Activated CD8-positive, alpha-beta memory T cell treated with anti-CD3 and anti-CD28 coated beads, Interleukin-2, amount 50 U/mL, for 24 hours (primary cell): ENCODE measurements around the gene C5orf46.
"Not testable (repeated sequence)": the region's sequence is repeated elsewhere in the genome, so short reads cannot be mapped to it uniquely, and the experiment has no call there.

Source experiments
- DNase-seq: peaks from one replicate; pipeline ENCODE4 v3.0.0-alpha.2; 2020; ENCODE audit errors: extremely low read depth

The C5orf46 gene

GRCh38 chr5:147895864-147896263 is 10.5 kb downstream of the C5orf46 start:
- no peak for DNase-seq

- DNase-seq = no peak
Measured at GRCh38 chr5:147893820-147894219, 12.5 kb downstream of the C5orf46 start.

- DNase-seq = no peak
Measured at GRCh38 chr5:147892696-147893296, 13.5 kb downstream of the C5orf46 start.

DNA sequence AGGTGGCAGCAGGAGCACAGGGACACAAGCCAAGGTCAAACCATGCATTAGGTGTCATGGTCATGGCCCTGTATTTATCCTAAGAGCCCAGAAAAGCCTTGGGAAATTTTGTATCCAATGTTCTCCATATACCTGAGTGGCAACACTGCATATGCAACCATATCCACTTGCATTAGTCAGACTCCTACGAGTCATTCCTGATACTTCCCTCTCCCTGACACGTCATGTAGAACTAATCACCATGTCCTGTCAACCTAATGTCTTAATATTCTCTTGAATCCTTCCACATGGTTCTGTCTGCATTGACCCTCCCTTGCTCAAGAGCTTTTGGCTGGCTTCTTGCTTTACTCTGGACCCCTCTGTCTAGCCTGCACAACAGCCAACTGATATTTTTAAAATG is 18.4 kb downstream of the C5orf46 start:
- no peak for DNase-seq

GRCh38 chr5:147887026-147887627 is 19.2 kb downstream of the C5orf46 start:
- DNase-seq = no peak

DNA sequence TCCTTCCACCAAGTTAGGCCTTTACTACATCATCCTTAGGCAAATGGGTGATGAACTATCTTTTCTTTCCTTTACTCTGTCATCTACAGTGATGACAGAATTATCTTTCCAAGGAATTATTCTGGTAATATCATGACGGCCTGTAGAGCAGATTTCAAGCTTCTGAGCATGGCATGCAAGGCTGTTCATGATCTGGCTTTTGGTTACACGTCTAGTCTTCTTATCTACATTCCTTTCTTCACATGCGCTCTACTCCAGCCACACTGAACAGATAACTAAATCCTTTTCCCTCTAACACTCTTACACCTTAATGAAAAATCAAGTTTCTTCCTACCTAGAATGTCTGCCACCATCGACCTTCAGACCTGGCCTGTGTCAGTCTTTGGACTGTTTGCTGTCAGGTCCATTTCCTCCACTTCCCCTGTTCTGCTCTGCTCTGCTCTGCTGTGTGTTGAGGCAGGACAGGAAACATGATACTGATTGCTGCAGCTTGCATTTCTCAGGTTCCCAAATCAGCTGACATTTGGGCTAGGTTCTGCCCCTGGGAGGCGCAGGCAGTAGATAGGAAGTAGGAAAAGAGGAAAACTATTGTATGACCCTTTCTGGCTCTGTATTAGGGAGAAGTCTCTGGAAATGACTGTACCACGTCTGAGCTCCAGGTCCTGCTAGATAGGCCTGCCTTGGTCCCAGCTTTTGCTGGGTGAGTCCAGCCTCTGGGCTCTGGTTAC is 23.6 kb downstream of the C5orf46 start:
- no peak for DNase-seq

DNA sequence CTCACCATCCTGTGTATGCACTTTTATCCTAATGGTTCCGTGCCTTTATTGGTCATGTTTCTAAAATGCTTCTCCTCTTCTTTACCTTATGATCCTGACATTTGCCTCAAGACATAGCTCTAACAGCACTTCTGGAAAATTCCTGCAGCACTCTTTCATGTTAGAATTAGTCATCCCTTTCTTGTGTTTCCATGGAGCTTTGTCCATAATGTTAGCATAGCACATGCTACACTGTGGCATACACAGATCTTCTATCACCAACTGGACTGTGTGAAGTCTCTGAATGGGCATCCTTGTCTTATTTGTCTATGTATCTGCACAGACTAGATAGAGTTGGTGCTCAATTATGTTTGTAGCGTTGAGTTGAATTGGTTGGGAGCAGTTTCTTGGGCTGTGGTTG is 25.9 kb downstream of the C5orf46 start:
- DNase-seq = no peak

DNA sequence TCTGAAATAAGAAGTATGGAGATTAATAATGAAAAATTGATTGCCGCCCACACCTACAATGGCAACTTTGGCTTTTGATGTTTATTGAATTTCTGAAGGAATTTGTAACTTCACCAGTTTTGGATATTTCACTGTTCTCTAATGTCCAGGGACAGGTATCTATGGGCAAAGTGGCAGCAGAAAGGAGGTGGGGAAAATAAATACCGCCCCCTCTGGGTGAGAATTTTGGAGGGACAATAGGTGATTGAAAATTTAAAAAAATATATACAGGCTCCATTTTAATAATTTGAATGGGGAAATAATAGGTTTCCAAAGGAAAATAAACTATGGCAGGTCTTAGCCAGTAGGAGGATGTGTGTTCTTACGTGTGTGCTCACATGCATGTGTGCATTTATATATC is 26.6 kb downstream of the C5orf46 start:
- DNase-seq = no peak

DNA sequence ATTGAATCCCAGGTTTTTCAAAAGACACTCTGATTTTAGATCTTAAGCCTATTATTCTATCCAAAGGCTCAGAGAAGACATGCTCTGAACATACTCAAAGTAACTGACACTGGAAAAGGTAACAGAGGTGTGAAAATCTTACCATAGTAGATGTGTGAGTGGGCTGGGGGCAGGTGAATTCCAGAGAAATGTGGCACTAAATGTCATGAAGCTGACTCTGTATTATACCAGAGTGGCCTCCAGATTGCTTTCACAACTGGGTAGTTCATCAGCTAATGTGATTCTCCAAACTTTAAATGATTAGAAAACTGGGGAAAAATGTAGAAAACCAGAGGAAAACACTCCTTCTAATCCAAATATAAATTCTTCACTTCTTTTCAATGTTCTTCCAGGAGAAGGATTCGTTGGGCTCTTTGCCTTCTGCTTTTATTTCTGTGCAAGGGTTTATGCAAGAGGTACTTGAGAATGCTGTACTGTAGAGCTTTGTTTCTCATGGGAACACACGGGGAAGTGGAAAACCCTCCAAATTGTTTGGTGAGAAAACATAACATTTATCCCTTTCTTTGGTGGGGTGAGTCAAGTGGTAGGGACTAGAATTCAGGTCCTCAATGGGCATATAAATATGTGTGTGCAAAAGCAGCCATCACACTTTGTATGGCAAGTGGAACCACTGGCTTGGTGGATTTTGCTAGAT is 28.1 kb downstream of the C5orf46 start, which contains the start of gene SCGB3A2:
SCGB3A2 (plus strand) TSS at position 646 of the 694 bp plus-strand sequence. CDS start 93 bp downstream, outside the sequence.
- DNase-seq = no peak

DNA sequence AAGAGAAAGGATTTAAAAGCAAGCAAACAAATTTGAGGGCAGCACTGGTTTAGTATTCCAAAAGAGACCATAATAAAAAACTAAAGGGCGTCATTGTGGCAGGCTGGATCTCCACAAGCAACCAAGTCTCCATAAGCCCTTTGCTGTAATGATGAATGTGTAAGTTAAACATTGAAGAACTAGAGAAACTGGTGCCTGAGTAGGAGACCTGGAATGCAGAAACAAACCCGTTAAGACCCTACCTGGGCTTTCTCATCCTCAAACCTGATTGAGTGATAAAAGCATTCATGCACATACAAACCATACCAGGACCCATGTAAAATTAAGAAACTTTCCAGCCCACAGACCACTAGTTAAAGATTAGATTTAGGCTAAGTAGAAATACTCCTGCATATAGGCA is 29.7 kb downstream of the C5orf46 start:
- DNase-seq = no peak

DNA sequence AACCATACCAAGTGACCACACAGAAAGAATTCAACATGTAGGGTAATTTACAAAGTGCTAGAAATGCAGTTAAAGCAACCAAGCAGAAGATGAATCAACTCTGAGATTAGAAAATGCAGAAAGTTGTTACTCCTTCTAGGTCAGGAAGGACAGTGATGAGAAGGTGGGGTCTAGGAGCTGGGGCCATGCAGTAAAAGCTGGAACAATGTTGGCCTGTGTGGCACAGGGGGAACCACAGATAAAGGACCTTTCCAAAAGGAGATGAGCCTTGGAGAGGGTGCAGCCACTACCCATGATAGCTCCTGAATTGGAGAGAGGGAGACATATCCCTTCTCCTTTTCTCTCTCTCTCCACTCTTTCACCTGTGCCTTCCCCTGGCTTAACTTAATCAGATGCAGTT is 30.2 kb downstream of the C5orf46 start:
- no peak for DNase-seq

GRCh38 chr5:147874910-147875367 is 31.4 kb downstream of the C5orf46 start:
- DNase-seq = no peak

- not testable (repeated sequence) for DNase-seq
Measured at GRCh38 chr5:147874118-147874875, 32.0 kb downstream of the C5orf46 start.

GRCh38 chr5:147872744-147873435 is 33.4 kb downstream of the C5orf46 start:
- DNase-seq = not testable (repeated sequence)

- DNase-seq = not testable (repeated sequence)
Measured at GRCh38 chr5:147871980-147872549, 34.3 kb downstream of the C5orf46 start.

- not testable (repeated sequence) for DNase-seq
Measured at GRCh38 chr5:147869892-147870291, 36.4 kb downstream of the C5orf46 start.

- DNase-seq = no peak
Measured at GRCh38 chr5:147869112-147869511, 37.2 kb downstream of the C5orf46 start.

GRCh38 chr5:147863454-147864158 is 42.7 kb downstream of the C5orf46 start:
- DNase-seq = no peak

- DNase-seq = no peak
Measured at GRCh38 chr5:147860641-147861025, 45.7 kb downstream of the C5orf46 start.
